Astrocyte (in vitro differentiated cells and primary cell): ENCODE measurements around the gene TMC2. TPM values are rescaled to one million over a fixed set of nuclear protein-coding genes. Genes with fewer than 3 reads are reported as not detected.

ENCODE experiments used
- DNase-seq: peaks from one replicate; pipeline ENCODE4 v3.0.0-alpha.2; 2010; ENCODE audit warnings: low read depth
- FAIRE-seq: peaks from 2 replicates; lab custom pipeline; 2011; peaks lifted over from hg19 to GRCh38; lab: Jason Lieb, UNC
- H2AFZ ChIP-seq: 2 replicates; pipeline ENCODE4 v1.6.0; 2012; ENCODE audit warnings: low read depth, low read length, inconsistent platforms
- H3K27ac ChIP-seq: 2 replicates; pipeline ENCODE4 v1.5.1; 2011; ENCODE audit warnings: low read depth, low read length, inconsistent platforms
- H3K27me3 ChIP-seq: 2 replicates; pipeline ENCODE4 v1.6.0; 2011; ENCODE audit warnings: low read length, inconsistent platforms; ENCODE audit not compliant: insufficient read depth
- H3K36me3 ChIP-seq: 2 replicates; pipeline ENCODE4 v1.5.1; 2011; ENCODE audit warnings: low read length, inconsistent platforms; ENCODE audit not compliant: insufficient read depth
- H3K4me1 ChIP-seq: 2 replicates; pipeline ENCODE4 v1.5.1; 2011; ENCODE audit warnings: low read length, inconsistent platforms; ENCODE audit not compliant: insufficient read depth
- H3K4me2 ChIP-seq: 2 replicates; pipeline ENCODE4 v1.6.0; 2012; ENCODE audit warnings: low read length, inconsistent platforms
- H3K4me3 ChIP-seq: 2 replicates; pipeline ENCODE4 v1.5.1; 2011; ENCODE audit warnings: low read depth, mild to moderate bottlenecking, low read length, inconsistent platforms; ENCODE audit not compliant: insufficient read depth
- H3K79me2 ChIP-seq: 2 replicates; pipeline ENCODE4 v1.6.0; 2012; ENCODE audit warnings: mild to moderate bottlenecking, low read length, inconsistent platforms; ENCODE audit not compliant: insufficient read depth
- H3K9ac ChIP-seq: 2 replicates; pipeline ENCODE4 v1.6.0; 2012; ENCODE audit warnings: mild to moderate bottlenecking, low read length, inconsistent platforms
- H3K9me3 ChIP-seq: 2 replicates; pipeline ENCODE4 v1.5.1; 2012; ENCODE audit warnings: low read depth, mild to moderate bottlenecking, low read length, inconsistent platforms; ENCODE audit not compliant: insufficient read depth
- H4K20me1 ChIP-seq: 2 replicates; pipeline ENCODE4 v1.6.0; 2012; ENCODE audit warnings: low read length, inconsistent platforms; ENCODE audit not compliant: insufficient read depth
- H3K27ac Mint-ChIP-seq: one replicate; pipeline ENCODE4 v1.8.0; 2021; ENCODE audit warnings: mild to moderate bottlenecking, mixed read lengths; ENCODE audit not compliant: unreplicated experiment
- H3K27me3 Mint-ChIP-seq: one replicate; pipeline ENCODE4 v1.8.0; 2021; ENCODE audit warnings: low read depth, mixed read lengths; ENCODE audit not compliant: unreplicated experiment
- H3K36me3 Mint-ChIP-seq: one replicate; pipeline ENCODE4 v1.8.0; 2021; ENCODE audit warnings: low read depth, mixed read lengths; ENCODE audit not compliant: unreplicated experiment
- H3K4me1 Mint-ChIP-seq: one replicate; pipeline ENCODE4 v1.8.0; 2021; ENCODE audit warnings: low read depth, mixed read lengths; ENCODE audit not compliant: unreplicated experiment
- H3K4me3 Mint-ChIP-seq: one replicate; pipeline ENCODE4 v1.8.0; 2021; ENCODE audit warnings: mild to moderate bottlenecking, moderate library complexity, mixed read lengths; ENCODE audit not compliant: unreplicated experiment
- H3K9me3 Mint-ChIP-seq: one replicate; pipeline ENCODE4 v1.8.0; 2021; ENCODE audit warnings: mild to moderate bottlenecking, mixed read lengths; ENCODE audit not compliant: unreplicated experiment
- CTCF ChIP-seq: IDR thresholded peaks from 2 replicates; pipeline ENCODE4 v1.5.1; 2011; ENCODE audit warnings: low read depth, mild to moderate bottlenecking, inconsistent platforms, low read length, moderate library complexity; ENCODE audit not compliant: insufficient read depth
- EZH2 ChIP-seq: IDR thresholded peaks from 2 replicates; pipeline ENCODE4 v1.6.1; 2012; ENCODE audit warnings: mild to moderate bottlenecking, low read length, inconsistent platforms; ENCODE audit not compliant: insufficient read depth
- total RNA-seq: library from RNA; stranded (reverse); gene quantifications from 2 replicates; pipeline ENCODE4 v1.2.1, GENCODE V29; 2021

The TMC2 gene
- total RNA-seq, 1 donor from 2014 or later: not detected

- TF ChIP-seq CTCF: no peak
- no peak for TF ChIP-seq EZH2
- Mint-ChIP-seq H3K36me3 (peaks cover 7% of the 10 kb centered on the region), H3K9me3 (no peaks in the 10 kb centered on the region), H3K4me3 (no peak overlapping the region), H3K27ac (no peak overlapping the region), H3K27me3 (peaks cover 24% of the 10 kb centered on the region), H3K4me1 (no peaks in the 10 kb centered on the region)
- Histone ChIP-seq H3K4me2 (no peak overlapping the region), H3K36me3 (no peaks in the 10 kb centered on the region), H3K9ac (no peak overlapping the region), H3K27ac (no peak overlapping the region), H3K4me3 (no peak overlapping the region), H4K20me1 (no peaks in the 10 kb centered on the region), H3K79me2 (no peaks in the 10 kb centered on the region), H3K9me3 (no peaks in the 10 kb centered on the region), H3K4me1 (no peaks in the 10 kb centered on the region), H2AFZ (no peak overlapping the region), H3K27me3 (no peaks in the 10 kb centered on the region)
- DNase-seq (no peak), FAIRE-seq (no peak)
Observed at GRCh38 chr20:2637246-2637645, 100.9 kb downstream of the TMC2 start.

GRCh38 chr20:2640260-2640659 is 103.9 kb downstream of the TMC2 start:
- no peak for FAIRE-seq
- no peak overlapping the region for H3K4me3 Mint-ChIP-seq
- no peak for TF ChIP-seq CTCF
- TF ChIP-seq EZH2: no peak

GRCh38 chr20:2640899-2641298 is 104.5 kb downstream of the TMC2 start:
- Histone ChIP-seq H3K79me2 (no peaks in the 10 kb centered on the region), H4K20me1 (no peaks in the 10 kb centered on the region), H3K4me1 (no peaks in the 10 kb centered on the region), H3K27me3 (no peaks in the 10 kb centered on the region), H3K36me3 (peaks cover 3% of the 10 kb centered on the region), H3K9me3 (no peaks in the 10 kb centered on the region), H3K4me3 (no peak overlapping the region), H3K9ac (no peak overlapping the region), H3K4me2 (no peak overlapping the region), H3K27ac (no peak overlapping the region), H2AFZ (no peak overlapping the region)
- no peak overlapping the region for H3K4me3 Mint-ChIP-seq
- DNase-seq (no peak), FAIRE-seq (no peak)
- peaks cover 3% of the 10 kb centered on the region for H3K9me3 Mint-ChIP-seq
- H3K27ac Mint-ChIP-seq: no peak overlapping the region
- peaks cover 8% of the 10 kb centered on the region for H3K27me3 Mint-ChIP-seq
- TF ChIP-seq CTCF (no peak), EZH2 (no peak)
- H3K36me3 Mint-ChIP-seq: peaks cover 12% of the 10 kb centered on the region
- no peaks in the 10 kb centered on the region for H3K4me1 Mint-ChIP-seq

More at GRCh38 chr20:2640260-2640659, 103.9 kb downstream of the TMC2 start:
- H3K27ac Mint-ChIP-seq: no peak overlapping the region
- H3K27me3 Mint-ChIP-seq: peaks cover 14% of the 10 kb centered on the region
- no peak overlapping the region for H2AFZ ChIP-seq
- H3K79me2 ChIP-seq: no peaks in the 10 kb centered on the region
- H3K9me3 Mint-ChIP-seq: peaks cover 3% of the 10 kb centered on the region
- H3K36me3 ChIP-seq: peaks cover 3% of the 10 kb centered on the region
- no peaks in the 10 kb centered on the region for H3K4me1 ChIP-seq
- H3K9me3 ChIP-seq: no peaks in the 10 kb centered on the region
- no peak overlapping the region for H3K9ac ChIP-seq
- peaks cover 12% of the 10 kb centered on the region for H3K36me3 Mint-ChIP-seq
- no peak for DNase-seq
- H3K27ac ChIP-seq: no peak overlapping the region
- no peaks in the 10 kb centered on the region for H3K4me1 Mint-ChIP-seq
- H3K4me2 ChIP-seq: no peak overlapping the region
- no peaks in the 10 kb centered on the region for H4K20me1 ChIP-seq
- no peaks in the 10 kb centered on the region for H3K27me3 ChIP-seq
- no peak overlapping the region for H3K4me3 ChIP-seq
